Fibroblast of gingiva (primary cell): ENCODE data around the gene ANAPC2.

Experiments
- DNase-seq: peaks from one replicate; pipeline ENCODE4 v3.0.0-alpha.2; 2011; ENCODE audit warnings: low read depth

Gene ANAPC2

DNA sequence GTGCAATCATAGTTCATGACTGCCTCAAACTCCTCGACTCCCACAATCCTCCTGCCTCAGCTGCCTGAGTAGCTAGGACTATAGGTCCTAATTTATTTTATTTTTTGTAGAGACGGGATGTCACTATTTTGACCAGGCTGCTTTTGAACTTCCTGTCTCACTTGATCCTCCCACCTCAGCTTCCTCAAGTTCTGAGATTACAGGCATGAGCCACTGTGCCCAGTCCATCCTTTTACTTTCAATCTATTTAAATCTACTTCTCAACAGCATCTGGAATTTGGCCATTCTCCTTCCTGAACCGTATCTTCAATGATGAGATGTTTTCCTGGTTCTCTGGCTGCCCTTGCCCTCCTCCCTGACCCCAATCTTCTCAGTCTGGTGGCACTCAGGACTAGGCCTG is 61.6 kb downstream of the ANAPC2 start:
- no peak for DNase-seq
